HG02852 (cell line): ENCODE results near the gene GBX1.

Source experiments
- ATAC-seq: cut with Tn5 transposase; IDR thresholded peaks from one replicate; pipeline ENCODE4 v1.9.1; 2021; ENCODE audit warnings: mild to moderate bottlenecking, moderate library complexity; ENCODE audit not compliant: unreplicated experiment

GBX1 gene

GRCh38 chr7:151194188-151194587, 26.7 kb upstream of the GBX1 start:
- ATAC-seq, result no peak

GRCh38 chr7:151193203-151193978, 25.9 kb upstream of the GBX1 start:
- ATAC-seq, result no peak

GRCh38 chr7:151192002-151192539, 24.6 kb upstream of the GBX1 start:
- ATAC-seq, result no peak

- ATAC-seq, result no peak
These were observed 24.1 kb upstream of the GBX1 start for GRCh38 chr7:151191544-151191943.

GRCh38 chr7:151189038-151189437, 21.5 kb upstream of the GBX1 start:
- no peak for ATAC-seq

DNA sequence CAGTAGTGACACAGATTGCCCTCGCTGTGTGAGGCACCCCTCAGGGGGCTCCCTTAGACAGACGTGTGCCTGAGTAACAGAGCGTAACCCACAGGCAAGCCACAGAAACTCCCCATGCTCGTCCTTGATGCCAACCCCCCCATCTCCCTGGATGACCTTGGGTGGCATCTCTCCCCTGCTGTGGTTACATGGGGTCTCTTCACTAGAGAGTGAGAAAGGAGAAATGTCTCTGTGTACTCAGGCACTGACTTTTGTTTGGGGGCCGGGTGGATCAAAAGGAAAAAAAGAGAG, 20.7 kb upstream of the GBX1 start:
- ATAC-seq, result no peak

DNA sequence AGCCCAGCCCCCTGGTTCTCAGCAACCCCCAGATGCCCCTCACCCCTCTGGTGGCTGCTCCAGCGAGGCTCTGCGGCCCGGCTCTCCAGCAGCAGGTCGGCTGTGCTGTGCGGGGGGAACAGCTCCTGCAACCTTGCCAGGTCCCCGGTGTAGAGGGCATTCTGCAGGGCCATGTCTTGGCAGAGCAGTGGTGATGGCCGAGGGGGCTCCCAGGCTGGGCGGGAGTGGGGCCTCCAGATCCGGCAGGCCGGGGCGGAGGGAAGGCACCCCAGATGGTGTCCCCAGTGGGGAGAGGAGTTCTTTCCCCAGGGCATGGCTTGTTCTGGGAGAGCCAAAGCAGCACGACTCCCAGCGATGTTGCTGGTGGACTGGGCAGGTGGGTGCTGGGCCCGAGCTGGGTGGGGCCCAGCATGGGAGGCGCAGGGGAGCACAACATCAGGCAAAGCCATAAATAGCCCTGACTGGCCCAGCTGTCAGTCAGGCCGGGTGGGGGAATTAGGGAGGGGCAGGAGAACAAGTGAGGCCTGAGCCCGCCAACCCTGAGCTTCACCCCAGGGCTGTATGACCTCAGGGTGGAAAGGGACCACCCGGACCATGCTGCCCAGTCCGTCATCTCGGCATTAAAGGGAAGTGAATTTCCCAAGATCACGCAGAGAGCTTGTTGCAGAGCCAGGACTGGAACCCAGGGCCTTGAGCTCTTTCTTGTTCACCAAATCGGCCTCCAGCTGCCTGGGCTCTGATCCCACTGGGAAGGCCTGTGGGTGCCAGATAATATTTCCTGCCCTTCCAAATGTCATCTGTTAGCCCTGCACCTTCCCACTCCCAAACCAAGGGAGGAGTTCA, 20.1 kb upstream of the GBX1 start:
- no peak for ATAC-seq

DNA sequence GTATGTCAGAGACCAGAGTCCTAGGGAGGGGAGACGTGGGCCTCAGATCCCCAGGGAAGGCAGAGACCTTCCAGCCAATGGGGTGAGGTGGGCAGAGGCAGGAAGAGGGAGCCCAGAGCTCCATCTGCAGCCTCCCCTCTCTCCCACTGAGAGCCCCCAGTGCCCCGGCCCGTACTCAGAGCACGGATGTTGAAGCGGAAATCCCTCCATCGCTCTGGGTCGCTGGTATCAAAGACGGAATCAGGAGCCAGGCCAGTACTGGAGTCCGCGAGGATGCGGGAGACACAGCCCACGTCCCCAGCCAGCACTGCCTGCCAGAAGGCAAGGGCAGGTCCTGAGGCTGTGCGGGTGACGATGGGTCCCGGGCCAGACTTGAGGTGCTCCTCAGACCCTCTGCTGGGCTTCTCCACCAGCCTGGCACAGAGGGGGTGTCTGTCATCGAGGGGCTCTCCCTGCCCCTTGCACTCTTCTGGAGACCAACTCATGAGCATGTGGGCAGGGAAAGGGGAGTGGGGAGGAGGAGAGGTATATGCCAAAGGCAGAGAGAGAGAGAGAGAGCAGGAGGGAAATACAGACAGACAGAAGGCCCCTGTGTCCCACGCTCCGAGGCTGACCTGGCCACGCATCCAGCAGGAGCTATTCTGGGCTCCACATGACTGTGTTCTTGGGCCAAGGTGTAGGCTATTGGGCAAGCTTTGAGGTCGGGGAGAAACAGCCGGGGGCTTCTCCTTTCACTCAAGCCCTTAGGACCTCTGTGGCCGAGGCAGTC, 19.3 kb upstream of the GBX1 start, which contains the start of gene ASB10:
Gene ASB10, minus strand, starts transcription at position 611 of the 769 bp plus-strand sequence. Its CDS starts 120 bp downstream, at position 491.
- ATAC-seq, result no peak

DNA sequence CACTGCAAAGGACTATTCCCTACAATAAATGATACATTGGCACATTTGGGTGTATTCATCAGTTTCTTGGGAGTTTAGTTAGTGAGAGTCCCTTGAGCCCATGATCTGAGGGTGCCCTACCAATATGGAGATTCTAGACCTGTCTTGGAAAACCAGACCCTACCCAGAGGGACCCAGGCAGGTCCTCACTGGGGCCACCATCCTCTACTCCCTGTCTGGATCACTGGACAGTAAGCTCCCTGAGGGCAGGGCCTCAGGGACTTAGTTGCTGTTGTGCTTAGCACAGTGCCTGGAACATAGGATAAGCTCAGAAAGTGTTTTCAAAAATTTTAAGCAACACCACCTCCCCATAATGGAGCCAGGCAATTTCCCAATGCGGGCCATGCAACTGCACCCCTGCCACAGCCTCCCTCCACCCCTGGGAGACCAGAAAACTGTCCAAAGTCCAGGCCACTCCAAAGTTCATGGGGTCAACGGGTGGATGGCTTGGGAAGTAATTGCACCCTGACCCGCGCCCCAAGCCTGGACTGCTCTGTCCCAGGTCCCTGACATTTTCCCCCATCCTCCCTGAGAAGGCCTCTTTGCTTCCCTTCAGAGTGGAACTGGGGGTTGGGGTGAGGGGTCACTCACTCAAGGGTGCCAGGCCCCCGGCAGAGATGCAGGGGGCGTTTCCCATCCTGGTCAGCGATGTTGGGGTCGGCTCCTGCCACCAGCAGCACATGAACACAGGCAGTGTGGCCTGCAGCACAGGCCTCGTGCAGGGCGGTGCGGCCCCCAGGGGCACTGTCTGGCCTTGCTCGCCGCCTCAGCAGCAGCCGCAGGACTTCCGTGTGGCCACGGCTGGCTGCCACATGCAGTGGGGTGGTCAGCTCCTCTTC, 18.5 kb upstream of the GBX1 start:
- ATAC-seq, result no peak

GRCh38 chr7:151181011-151181431, 13.5 kb upstream of the GBX1 start:
- no peak for ATAC-seq

GRCh38 chr7:151179946-151180345, 12.5 kb upstream of the GBX1 start:
- ATAC-seq, result no peak

DNA sequence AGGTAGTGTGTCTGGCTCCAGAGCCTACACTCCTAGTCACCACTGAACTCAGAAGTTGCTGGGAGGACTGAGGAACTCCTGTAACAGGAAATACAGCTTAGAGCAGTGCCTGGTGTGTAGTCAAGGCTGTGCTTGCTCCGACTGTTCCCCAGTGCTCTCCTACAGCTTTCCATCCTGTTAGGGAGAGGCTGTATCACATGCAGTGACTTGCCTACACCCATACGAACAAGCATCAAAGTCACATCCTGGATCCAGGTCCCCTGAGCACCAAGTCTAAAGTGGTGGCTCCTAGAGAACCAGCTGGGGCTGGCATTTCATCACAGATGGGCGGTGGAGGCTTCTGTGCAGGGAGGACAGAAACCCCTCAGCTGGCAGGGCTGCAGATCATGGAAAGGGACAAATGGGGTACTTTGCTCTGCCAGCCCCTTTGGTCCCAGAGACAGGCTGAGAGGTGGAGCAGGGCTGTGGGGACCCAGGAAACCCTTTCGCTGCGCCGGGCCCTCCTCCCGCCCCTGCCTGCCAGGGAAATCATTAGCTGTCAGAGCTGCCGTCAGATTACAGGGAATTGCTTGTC, 11.9 kb upstream of the GBX1 start:
- ATAC-seq, result no peak

GRCh38 chr7:151178831-151179230, 11.3 kb upstream of the GBX1 start:
- ATAC-seq, result no peak

DNA sequence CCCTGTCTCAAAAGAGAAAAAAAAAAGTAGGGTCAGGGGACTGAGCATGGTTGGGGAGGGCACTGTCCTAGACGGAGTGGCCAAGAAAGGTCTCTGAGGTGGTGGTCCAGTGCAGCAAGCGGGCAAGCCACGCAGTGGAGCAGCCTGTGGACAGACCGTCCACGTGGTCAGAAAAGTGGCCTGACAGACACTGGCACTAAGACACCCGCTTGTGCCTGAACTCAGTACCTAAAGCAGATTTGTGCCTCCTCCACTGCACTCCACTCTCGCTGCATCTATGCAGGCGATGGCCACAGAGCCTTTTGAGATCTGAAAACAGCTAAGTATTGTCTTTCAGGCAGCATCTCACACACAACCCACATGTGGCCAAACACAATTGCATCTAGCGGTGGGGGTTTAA, 10.7 kb upstream of the GBX1 start:
- no peak for ATAC-seq

DNA sequence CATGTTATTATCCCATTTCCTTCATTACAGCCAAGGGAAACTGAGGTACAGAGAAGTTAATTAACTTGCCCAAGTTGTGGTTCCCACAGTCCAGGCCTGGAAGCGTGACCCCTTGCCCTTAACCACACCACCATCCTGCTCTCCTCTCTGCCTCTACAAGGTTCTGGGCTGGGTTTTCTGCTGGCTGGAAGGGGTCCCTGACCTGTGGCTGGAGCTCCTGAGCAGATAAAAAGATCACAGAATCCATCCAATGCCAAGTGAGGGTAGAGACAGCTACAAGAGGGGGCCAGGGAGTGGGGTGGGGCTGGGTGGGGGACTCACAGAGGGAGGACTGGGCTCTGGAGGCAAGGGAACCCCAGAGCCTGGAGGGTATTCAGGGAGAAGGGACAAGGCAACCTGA, 9.8 kb upstream of the GBX1 start:
- ATAC-seq, result no peak

DNA sequence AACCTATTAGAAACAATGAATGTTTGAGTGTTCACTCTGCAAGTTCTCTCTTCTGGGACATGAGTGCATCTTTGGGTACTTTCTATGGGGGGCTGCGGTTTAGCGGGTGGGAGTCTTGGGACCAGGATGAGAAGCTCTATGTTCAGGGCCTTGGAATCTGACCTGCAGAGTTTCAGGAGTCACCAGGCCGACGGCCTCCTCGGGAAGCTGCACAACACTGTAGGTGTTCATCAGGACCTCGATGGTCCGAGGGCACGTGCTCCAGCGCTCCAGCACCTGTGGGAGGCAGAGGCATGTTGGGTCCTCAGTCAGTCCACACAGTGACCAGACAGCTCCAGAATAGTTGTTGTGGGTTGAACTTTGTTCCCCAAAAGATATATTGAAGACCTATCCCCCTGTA, 8.9 kb upstream of the GBX1 start:
- ATAC-seq, result no peak

- ATAC-seq, result no peak
These were observed 8.4 kb upstream of the GBX1 start for GRCh38 chr7:151175793-151176311.

DNA sequence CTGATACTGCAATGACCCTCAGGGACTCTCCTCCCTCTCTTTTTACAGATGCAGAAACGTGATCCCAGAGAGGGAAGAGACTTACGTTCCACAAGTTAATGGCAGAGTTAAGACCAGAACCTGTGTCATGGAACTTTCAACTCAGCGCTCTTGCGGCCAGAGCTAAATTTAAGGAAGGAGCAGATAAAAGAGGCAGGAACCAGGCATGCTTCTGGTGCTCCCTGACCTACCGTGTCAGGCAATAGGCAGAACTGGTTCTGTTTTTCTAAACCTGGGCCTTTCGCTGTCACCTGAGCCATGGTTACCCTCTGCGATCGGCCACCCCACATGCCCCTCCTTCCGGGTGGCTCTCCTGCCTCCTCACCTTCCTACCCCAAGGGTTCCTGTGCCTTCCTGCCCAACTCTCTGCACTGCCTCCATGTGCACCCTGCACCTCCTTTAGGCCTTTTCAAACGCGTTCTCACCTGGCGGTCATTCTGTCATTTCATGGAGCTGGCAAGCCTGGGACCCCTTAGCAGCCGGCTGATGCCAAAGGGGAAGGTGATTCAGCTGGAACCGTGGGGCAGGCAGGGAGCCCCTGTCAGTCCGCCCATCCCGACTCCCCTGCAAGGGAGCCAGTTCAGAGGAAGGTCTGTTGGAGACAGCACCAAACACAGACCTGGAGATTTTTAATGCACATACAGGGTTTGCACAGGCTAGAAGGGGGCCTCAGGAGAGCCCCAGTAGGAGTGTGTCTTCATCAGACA, 7.7 kb upstream of the GBX1 start:
- ATAC-seq, result no peak
